Measurements from ENCODE around the gene LPGAT1.

DNA sequence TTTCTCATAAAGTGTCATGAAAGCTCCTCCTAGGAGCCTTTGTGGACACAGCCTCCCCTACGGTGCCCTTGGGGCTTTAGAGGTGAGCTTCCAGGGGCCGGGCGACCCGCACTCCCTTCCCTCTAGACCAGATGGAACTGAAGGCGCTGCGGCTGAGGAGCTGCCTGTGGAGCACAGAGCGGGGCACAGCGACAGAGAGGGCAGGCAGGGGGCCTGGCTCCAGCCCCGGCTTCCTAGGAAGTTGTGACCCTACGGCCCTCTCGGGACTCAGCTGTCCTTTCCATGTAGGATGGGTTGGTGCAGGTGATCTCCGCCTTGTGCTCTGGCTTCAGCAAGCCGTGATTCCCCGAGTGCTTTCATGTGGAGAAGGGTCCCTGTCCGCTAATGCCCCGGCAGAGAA, 131.5 kb downstream of the LPGAT1 start:
- TF ChIP-seq, protein P1, sequence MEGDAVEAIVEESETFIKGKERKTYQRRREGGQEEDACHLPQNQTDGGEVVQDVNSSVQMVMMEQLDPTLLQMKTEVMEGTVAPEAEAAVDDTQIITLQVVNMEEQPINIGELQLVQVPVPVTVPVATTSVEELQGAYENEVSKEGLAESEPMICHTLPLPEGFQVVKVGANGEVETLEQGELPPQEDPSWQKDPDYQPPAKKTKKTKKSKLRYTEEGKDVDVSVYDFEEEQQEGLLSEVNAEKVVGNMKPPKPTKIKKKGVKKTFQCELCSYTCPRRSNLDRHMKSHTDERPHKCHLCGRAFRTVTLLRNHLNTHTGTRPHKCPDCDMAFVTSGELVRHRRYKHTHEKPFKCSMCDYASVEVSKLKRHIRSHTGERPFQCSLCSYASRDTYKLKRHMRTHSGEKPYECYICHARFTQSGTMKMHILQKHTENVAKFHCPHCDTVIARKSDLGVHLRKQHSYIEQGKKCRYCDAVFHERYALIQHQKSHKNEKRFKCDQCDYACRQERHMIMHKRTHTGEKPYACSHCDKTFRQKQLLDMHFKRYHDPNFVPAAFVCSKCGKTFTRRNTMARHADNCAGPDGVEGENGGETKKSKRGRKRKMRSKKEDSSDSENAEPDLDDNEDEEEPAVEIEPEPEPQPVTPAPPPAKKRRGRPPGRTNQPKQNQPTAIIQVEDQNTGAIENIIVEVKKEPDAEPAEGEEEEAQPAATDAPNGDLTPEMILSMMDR (IDR thresholded peaks at IDR 0.05) = no peak
- TF ChIP-seq POLR2A (IDR thresholded peaks at IDR 0.05) = no peak

Measured in heart left ventricle (tissue), 13 donors.